Activated B cell treated with CpG ODN at 0.5 μM for 24 hours (primary cell): ENCODE measurements around the gene MRPS2. TPM values are rescaled to one million over a fixed set of nuclear protein-coding genes. Genes with fewer than 3 reads are reported as not detected.
"Not testable (repeated sequence)": the region's sequence is repeated elsewhere in the genome, so short reads cannot be mapped to it uniquely, and the experiment has no call there.

Source experiments
- ATAC-seq: fragments of 200-7000 bp; cut with Tn5 transposase; one replicate; pipeline ENCODE4 v1.10.0; 2021; ENCODE audit warnings: low read depth, mild to moderate bottlenecking, moderate library complexity
- CTCF ChIA-PET: fragments of 350-600 bp; sonication (Branson Sonifier 250); formaldehyde crosslinking; loops from one replicate; lab custom pipeline; 2021; ENCODE audit warnings: antibody characterized with exemption; lab: Charles Lee
- POLR2A ChIA-PET: fragments of 350-600 bp; sonication (Branson Sonifier 250); formaldehyde crosslinking; loops from one replicate; lab custom pipeline; 2021; ENCODE audit warnings: antibody characterized with exemption; lab: Charles Lee
- DNase-seq: peaks from one replicate; pipeline ENCODE4 v3.0.0; 2022
- H3K27ac Mint-ChIP-seq: one replicate; pipeline ENCODE4 v1.8.0; 2020; ENCODE audit warnings: mixed read lengths
- H3K27me3 Mint-ChIP-seq: one replicate; pipeline ENCODE4 v1.8.0; 2021; ENCODE audit warnings: mixed read lengths
- H3K36me3 Mint-ChIP-seq: one replicate; pipeline ENCODE4 v1.8.0; 2021; ENCODE audit warnings: low read depth, mixed read lengths
- H3K4me1 Mint-ChIP-seq: one replicate; pipeline ENCODE4 v1.8.0; 2021; ENCODE audit warnings: mixed read lengths
- H3K4me3 Mint-ChIP-seq: one replicate; pipeline ENCODE4 v1.8.0; 2020; ENCODE audit warnings: mild to moderate bottlenecking, mixed read lengths
- H3K9me3 Mint-ChIP-seq: one replicate; pipeline ENCODE4 v1.8.0; 2020; ENCODE audit warnings: mixed read lengths
- CTCF ChIP-seq: fragments of 200-600 bp; IDR thresholded peaks from one replicate; pipeline ENCODE4 v1.8.0; 2022; ENCODE audit warnings: antibody characterized with exemption, mild to moderate bottlenecking
- intact Hi-C: fragments of 100-400 bp; cut with micrococcal nuclease; formaldehyde crosslinking; loops from one replicate; pipeline ENCODE4 v1.15.1; 2024
- total RNA-seq: library from RNA; stranded (reverse); gene quantifications from 2 replicates; pipeline ENCODE4 v1.2.3, GENCODE V29; 2022

The MRPS2 gene
- total RNA-seq, 1 donor from 2014 or later: 35.1 TPM

DNA sequence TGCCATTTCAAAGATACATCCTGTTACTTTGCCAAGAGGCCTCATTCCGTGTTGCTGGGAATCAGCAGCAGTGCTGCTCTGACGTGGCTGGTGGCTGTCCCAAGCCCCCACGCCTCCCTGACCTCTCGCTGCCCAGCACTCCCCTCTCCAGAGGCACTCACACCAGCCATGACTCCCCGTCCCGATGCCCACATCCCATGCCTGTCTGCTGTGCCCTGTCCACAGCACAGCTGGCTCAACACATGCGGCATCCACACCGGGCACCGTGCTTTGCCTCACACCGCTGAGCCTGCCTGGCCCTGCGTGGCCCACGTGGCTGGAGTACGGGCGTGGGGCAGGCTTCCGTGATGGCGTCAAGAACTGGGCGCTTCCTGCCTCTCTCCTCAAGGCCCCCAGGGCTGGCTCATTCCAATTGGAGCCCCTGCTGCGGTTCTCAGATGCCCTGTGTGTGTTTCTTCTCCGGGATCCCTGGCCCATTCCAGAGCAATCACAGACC, 12.9 kb downstream of the MRPS2 start:
- no peaks in the 10 kb centered on the region for H3K36me3 Mint-ChIP-seq
- ChIA-PET POLR2A (no interaction called here), CTCF (no interaction called here)
- DNase-seq (no peak), ATAC-seq (no peak)
- H3K27ac Mint-ChIP-seq: no peak overlapping the region
- no peaks in the 10 kb centered on the region for H3K4me1 Mint-ChIP-seq
- H3K4me3 Mint-ChIP-seq: no peak overlapping the region
- H3K27me3 Mint-ChIP-seq: peaks cover 5% of the 10 kb centered on the region
- peaks cover 10% of the 10 kb centered on the region for H3K9me3 Mint-ChIP-seq
- TF ChIP-seq CTCF: no peak
- intact Hi-C loops: no loop called here

DNA sequence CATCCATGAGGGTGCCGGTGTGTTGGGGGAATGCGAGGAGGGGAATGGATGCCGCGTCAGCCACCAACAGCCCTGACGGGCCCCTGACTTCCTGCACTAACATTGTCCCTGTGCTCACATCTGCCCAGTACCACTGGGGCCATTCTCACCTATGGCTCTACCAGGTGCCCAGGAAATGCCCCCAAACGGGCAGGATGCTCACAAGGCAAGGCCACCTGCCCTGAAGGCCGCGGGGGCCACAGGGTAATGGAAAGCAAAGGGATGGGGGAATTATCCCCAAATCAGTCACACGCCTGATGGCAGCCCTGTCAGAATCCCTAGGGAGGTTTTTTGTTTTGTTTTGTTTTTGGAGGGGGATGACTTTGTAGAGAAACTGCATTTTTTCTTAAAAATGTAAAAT, 13.4 kb downstream of the MRPS2 start:
- CTCF ChIA-PET, H3K4me1 Mint-ChIP-seq, H3K27ac Mint-ChIP-seq, intact Hi-C loops, POLR2A ChIA-PET, H3K27me3 Mint-ChIP-seq, H3K36me3 Mint-ChIP-seq, ATAC-seq, DNase-seq, H3K4me3 Mint-ChIP-seq, H3K9me3 Mint-ChIP-seq: not testable (repeated sequence)

GRCh38 chr9:135514342-135515082, 14.0 kb downstream of the MRPS2 start:
- no peak overlapping the region for H3K4me3 Mint-ChIP-seq
- H3K36me3 Mint-ChIP-seq: no peaks in the 10 kb centered on the region
- intact Hi-C loops: no loop called here
- POLR2A ChIA-PET: no interaction called here
- CTCF ChIA-PET: no interaction called here
- peaks cover 5% of the 10 kb centered on the region for H3K27me3 Mint-ChIP-seq
- ATAC-seq: no peak
- H3K9me3 Mint-ChIP-seq: peaks cover 5% of the 10 kb centered on the region
- H3K27ac Mint-ChIP-seq: no peak overlapping the region
- no peak for TF ChIP-seq CTCF
- H3K4me1 Mint-ChIP-seq: no peaks in the 10 kb centered on the region
- DNase-seq: no peak

DNA sequence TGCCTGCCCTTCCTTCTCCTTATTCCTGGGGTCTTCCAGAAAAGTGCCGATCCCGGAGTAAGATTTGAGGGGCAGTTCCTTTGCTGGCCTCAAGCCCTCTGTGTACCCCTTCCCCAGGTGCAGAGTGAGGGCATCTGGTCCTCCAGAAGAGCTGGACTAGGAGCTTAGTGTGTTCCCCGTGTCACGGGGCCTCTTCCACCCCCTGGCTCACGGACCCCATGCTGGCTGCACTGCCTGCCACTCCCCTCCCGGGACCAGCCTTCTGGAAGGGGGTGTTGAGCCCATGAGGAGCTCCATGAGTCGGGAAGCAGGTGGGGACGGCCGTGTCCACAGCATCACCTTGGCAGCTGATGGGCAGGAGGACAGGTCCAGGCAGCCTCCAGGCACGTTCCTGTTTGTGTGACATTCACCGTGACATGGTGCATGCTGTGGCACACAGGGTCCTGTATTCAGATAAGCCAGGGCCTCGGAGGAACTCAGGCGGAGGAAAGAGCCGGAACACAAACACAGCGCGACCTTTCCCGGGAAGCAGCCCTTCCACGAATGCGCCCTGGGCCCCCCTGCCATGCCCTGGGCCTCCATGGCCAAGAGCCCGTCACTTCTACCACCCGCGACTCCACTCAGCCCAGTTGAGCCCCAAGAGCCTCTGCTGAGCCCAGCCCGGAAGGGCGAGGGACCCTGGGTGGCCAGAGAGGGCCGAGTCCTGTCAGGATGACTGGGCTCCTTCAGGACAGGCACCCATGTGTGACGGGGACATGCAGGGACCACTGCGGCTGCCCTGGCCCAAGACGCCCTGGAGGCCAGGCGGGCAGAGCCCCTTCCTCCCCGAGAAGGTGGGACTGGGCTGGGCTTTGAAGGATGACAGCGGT, 14.8 kb downstream of the MRPS2 start:
- Mint-ChIP-seq H3K36me3 (no peaks in the 10 kb centered on the region), H3K9me3 (peaks cover 2% of the 10 kb centered on the region), H3K4me3 (no peak overlapping the region), H3K27me3 (peaks cover 5% of the 10 kb centered on the region), H3K27ac (no peak overlapping the region), H3K4me1 (no peaks in the 10 kb centered on the region)
- ATAC-seq (no peak), DNase-seq (no peak)
- TF ChIP-seq CTCF: no peak
- ChIA-PET CTCF (no interaction called here), POLR2A (no interaction called here)
- intact Hi-C loops: no loop called here

DNA sequence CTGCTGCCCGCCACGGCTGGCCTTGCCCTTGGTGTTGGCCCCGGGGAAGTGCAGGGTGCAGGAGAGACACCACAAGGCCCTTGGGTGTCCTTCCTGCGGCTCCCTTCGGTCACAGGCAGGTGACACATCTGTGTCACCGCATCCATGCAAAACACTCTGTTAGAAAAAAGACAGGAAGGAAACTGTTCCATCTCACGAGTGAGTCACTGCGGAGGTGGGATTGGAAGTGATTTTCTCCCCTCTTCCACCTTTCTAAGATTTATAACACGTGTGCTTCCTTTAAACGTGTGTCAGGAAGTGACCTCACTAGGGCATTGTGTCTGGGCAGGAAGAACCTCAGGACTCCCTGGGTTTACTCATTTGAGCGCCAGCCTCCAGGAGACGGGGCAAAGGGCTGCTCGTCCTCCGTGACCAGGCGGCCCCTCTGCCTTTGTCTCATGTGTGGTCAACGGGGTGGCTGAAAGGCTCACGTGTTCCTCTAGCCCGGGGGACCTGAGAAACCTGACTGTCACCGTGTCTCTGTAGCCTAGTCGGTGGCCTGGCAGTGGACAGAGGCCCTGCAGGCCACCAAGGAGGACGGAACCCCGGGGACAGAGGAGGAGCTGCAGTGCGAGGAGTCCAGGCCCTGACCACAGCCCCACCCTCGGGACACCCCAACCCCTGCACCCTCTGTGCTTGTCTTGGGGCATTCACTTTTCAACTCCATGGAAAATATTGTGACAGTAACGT, 15.8 kb downstream of the MRPS2 start:
- DNase-seq: no peak

More for the DNA sequence above, 15.8 kb downstream of the MRPS2 start:
- intact Hi-C loops: no loop called here
- POLR2A ChIA-PET: no interaction called here
- H3K4me3 Mint-ChIP-seq: no peak overlapping the region
- no peaks in the 10 kb centered on the region for H3K4me1 Mint-ChIP-seq
- H3K9me3 Mint-ChIP-seq: no peaks in the 10 kb centered on the region
- CTCF ChIA-PET: no interaction called here
- H3K36me3 Mint-ChIP-seq: no peaks in the 10 kb centered on the region
- no peak for ATAC-seq
- peaks cover 5% of the 10 kb centered on the region for H3K27me3 Mint-ChIP-seq
- H3K27ac Mint-ChIP-seq: no peak overlapping the region
- no peak for TF ChIP-seq CTCF
